ENCODE data around the gene CARS2. TPM values are rescaled to one million over a fixed set of nuclear protein-coding genes. Genes with fewer than 3 reads are reported as not detected.

The CARS2 gene
- total and polyA plus RNA-seq, 2 experiments from 2014 or later, result 39.0 to 53.5 TPM

GRCh38 chr13:110640591-110641029 is 65.3 kb downstream of the CARS2 start:
- no peaks in the 10 kb centered on the region for H3K27me3 ChIP-seq (ENCODE audit: insufficient read depth)
- H3K4me2 ChIP-seq, result no peak overlapping the region
- no peak overlapping the region for H2AFZ ChIP-seq
- no peak for DNase-seq (ENCODE audit: low spot score)
- TF ChIP-seq ZNF331 (CRISPR knock-in tag; IDR thresholded peaks at IDR 0.05; ENCODE audit: low read depth) (no peak), REST (IDR thresholded peaks at IDR 0.05; ENCODE audit: unreplicated experiment) (no peak), JUNB (IDR thresholded peaks at IDR 0.05; ENCODE audit: unreplicated experiment) (no peak), EZH2phosphoT487 (IDR thresholded peaks at IDR 0.05; ENCODE audit: unreplicated experiment) (no peak)
- no peak for ATAC-seq
- no peaks in the 10 kb centered on the region for H3K79me2 ChIP-seq (replicated peaks; ENCODE audit: insufficient read depth)
- peaks cover 10% of the 10 kb centered on the region for H3F3A ChIP-seq (replicated peaks; ENCODE audit: low read depth)
- H4K20me1 ChIP-seq (replicated peaks; ENCODE audit: insufficient read depth), result peaks cover 13% of the 10 kb centered on the region
- peaks cover 5% of the 10 kb centered on the region for H3K27me3 Mint-ChIP-seq (ENCODE audit: insufficient read depth, low read depth, poor library complexity)
- peaks cover 66% of the 10 kb centered on the region for H3K36me3 Mint-ChIP-seq (ENCODE audit: low read depth)
- H3K9me2 ChIP-seq (ENCODE audit: insufficient read depth), result no peaks in the 10 kb centered on the region
- peaks cover 14% of the 10 kb centered on the region; the same call in 1 of the 2 replicates for H3K36me3 ChIP-seq (ENCODE audit: insufficient read depth)
- peak overlapping the region; percentile 89 for H3K27ac Mint-ChIP-seq
- peaks cover 5% of the 10 kb centered on the region for H3K4me1 Mint-ChIP-seq
- H3K4me3 Mint-ChIP-seq, result no peak overlapping the region
- 0 out of 2 replicates have a peak overlapping the region, but pooled peaks have one; percentile 55 for H3K27ac ChIP-seq (ENCODE audit: low read depth)
- H3K4me1 ChIP-seq (ENCODE audit: insufficient read depth), result peaks cover 6% of the 10 kb centered on the region
- H3K4me3 ChIP-seq, result no peak overlapping the region
- H3K9me3 Mint-ChIP-seq, result no peaks in the 10 kb centered on the region; the same call in 2 of the 3 replicates

GRCh38 chr13:110639935-110640334 is 66.0 kb downstream of the CARS2 start:
- Mint-ChIP-seq H3K27ac (peak overlapping the region; percentile 89), H3K4me3 (no peak overlapping the region), H3K9me3 (no peaks in the 10 kb centered on the region; the same call in 2 of the 3 replicates), H3K36me3 (ENCODE audit: low read depth) (peaks cover 73% of the 10 kb centered on the region), H3K27me3 (ENCODE audit: insufficient read depth, low read depth, poor library complexity) (peaks cover 5% of the 10 kb centered on the region), H3K4me1 (peaks cover 5% of the 10 kb centered on the region)
- peak overlapping the region; percentile 55; the same call in 1 of the 2 replicates for H3K27ac ChIP-seq (ENCODE audit: low read depth)
- H4K20me1 ChIP-seq (replicated peaks; ENCODE audit: insufficient read depth), result peaks cover 13% of the 10 kb centered on the region
- no peak for DNase-seq (ENCODE audit: low spot score)
- H2AFZ ChIP-seq, result no peak overlapping the region
- peaks cover 10% of the 10 kb centered on the region for H3F3A ChIP-seq (replicated peaks; ENCODE audit: low read depth)
- no peak overlapping the region for H3K4me2 ChIP-seq
- H3K27me3 ChIP-seq (ENCODE audit: insufficient read depth), result no peaks in the 10 kb centered on the region
- no peaks in the 10 kb centered on the region; the same call in 1 of the 2 replicates for H3K4me1 ChIP-seq (ENCODE audit: insufficient read depth)
- ATAC-seq, result no peak
- TF ChIP-seq REST (IDR thresholded peaks at IDR 0.05; ENCODE audit: unreplicated experiment), result no peak
- TF ChIP-seq EZH2 (IDR thresholded peaks at IDR 0.05; ENCODE audit: low read depth, unreplicated experiment), result no peak
- TF ChIP-seq POLR2AphosphoS5 (IDR thresholded peaks at IDR 0.05; ENCODE audit: low read depth), result no peak
- TF ChIP-seq EZH2phosphoT487 (IDR thresholded peaks at IDR 0.05; ENCODE audit: unreplicated experiment), result no peak
- no peak for TF ChIP-seq ETS1 (IDR thresholded peaks at IDR 0.05)
- no peak for TF ChIP-seq CREB1 (CRISPR knock-in tag; IDR thresholded peaks at IDR 0.05; ENCODE audit: low read depth)
- no peak for TF ChIP-seq STAT1 (IDR thresholded peaks at IDR 0.05; ENCODE audit: unreplicated experiment)
- TF ChIP-seq ZNF114 (CRISPR knock-in tag; IDR thresholded peaks at IDR 0.05), result no peak
- no peaks in the 10 kb centered on the region for H3K79me2 ChIP-seq (replicated peaks; ENCODE audit: insufficient read depth)
- H3K4me3 ChIP-seq, result no peak overlapping the region
- H3K9me2 ChIP-seq (ENCODE audit: insufficient read depth), result no peaks in the 10 kb centered on the region
- H3K36me3 ChIP-seq (ENCODE audit: insufficient read depth), result peaks cover 17% of the 10 kb centered on the region; the same call in 1 of the 2 replicates

Measured in GM23338 (cell line).